RWPE2 (cell line): ENCODE measurements around the gene IQGAP3.
A peak's percentile ranks its signal among the peaks of the same experiment; 100 is the strongest.

Experiments
- ATAC-seq: fragments of 200-7000 bp; cut with Tn5 transposase; 3 replicates; pipeline ENCODE4 v1.9.1; 2021; ENCODE audit warnings: low read depth
- DNase-seq: peaks from one replicate; pipeline ENCODE4 v3.0.0-alpha.2; 2020; ENCODE audit warnings: low spot score
- H3K27ac ChIP-seq: fragments of 450-650 bp; 2 replicates; pipeline ENCODE4 v1.5.1; 2017; ENCODE audit warnings: mild to moderate bottlenecking; ENCODE audit not compliant: poor library complexity, severe bottlenecking
- H3K27me3 ChIP-seq: fragments of 250-450 bp; sonication (Bioruptor Pico); 2 replicates; pipeline ENCODE4 v1.5.1; 2021; ENCODE audit warnings: mild to moderate bottlenecking, moderate library complexity; ENCODE audit not compliant: insufficient read depth, poor library complexity, severe bottlenecking
- H3K36me3 ChIP-seq: fragments of 250-450 bp; sonication (Bioruptor Pico); 2 replicates; pipeline ENCODE4 v1.5.1; 2020; ENCODE audit warnings: low read depth, mild to moderate bottlenecking, moderate library complexity
- H3K4me1 ChIP-seq: fragments of 250-450 bp; sonication (Bioruptor Pico); 2 replicates; pipeline ENCODE4 v1.5.1; 2021; ENCODE audit warnings: mild to moderate bottlenecking, moderate library complexity; ENCODE audit not compliant: insufficient read depth, poor library complexity, severe bottlenecking
- H3K4me3 ChIP-seq: fragments of 250-450 bp; sonication (Bioruptor Pico); 2 replicates; pipeline ENCODE4 v1.5.1; 2021; ENCODE audit warnings: mild to moderate bottlenecking, moderate library complexity; ENCODE audit not compliant: severe bottlenecking
- H3K9me3 ChIP-seq: fragments of 250-450 bp; sonication (Bioruptor Pico); 2 replicates; pipeline ENCODE4 v1.5.1; 2021; ENCODE audit warnings: mild to moderate bottlenecking, moderate library complexity; ENCODE audit not compliant: severe bottlenecking
- TF ChIP-seq, protein P1 (sequence below): fragments of 450-650 bp; IDR thresholded peaks from one replicate; pipeline ENCODE4 v1.5.1; 2017; ENCODE audit warnings: mild to moderate bottlenecking, moderate library complexity; ENCODE audit not compliant: poor library complexity, severe bottlenecking

The IQGAP3 gene

GRCh38 chr1:156476501-156477298 is 95.7 kb downstream of the IQGAP3 start:
- Histone ChIP-seq H3K9me3 (no peaks in the 10 kb centered on the region), H3K27ac (no peak overlapping the region), H3K4me3 (no peak overlapping the region), H3K4me1 (no peaks in the 10 kb centered on the region), H3K36me3 (peaks cover 92% of the 10 kb centered on the region), H3K27me3 (no peaks in the 10 kb centered on the region)
- DNase-seq, result no peak
- TF ChIP-seq, protein P1, sequence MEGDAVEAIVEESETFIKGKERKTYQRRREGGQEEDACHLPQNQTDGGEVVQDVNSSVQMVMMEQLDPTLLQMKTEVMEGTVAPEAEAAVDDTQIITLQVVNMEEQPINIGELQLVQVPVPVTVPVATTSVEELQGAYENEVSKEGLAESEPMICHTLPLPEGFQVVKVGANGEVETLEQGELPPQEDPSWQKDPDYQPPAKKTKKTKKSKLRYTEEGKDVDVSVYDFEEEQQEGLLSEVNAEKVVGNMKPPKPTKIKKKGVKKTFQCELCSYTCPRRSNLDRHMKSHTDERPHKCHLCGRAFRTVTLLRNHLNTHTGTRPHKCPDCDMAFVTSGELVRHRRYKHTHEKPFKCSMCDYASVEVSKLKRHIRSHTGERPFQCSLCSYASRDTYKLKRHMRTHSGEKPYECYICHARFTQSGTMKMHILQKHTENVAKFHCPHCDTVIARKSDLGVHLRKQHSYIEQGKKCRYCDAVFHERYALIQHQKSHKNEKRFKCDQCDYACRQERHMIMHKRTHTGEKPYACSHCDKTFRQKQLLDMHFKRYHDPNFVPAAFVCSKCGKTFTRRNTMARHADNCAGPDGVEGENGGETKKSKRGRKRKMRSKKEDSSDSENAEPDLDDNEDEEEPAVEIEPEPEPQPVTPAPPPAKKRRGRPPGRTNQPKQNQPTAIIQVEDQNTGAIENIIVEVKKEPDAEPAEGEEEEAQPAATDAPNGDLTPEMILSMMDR, result no peak
- peak; percentile 43; the same call in 2 of the 3 replicates for ATAC-seq

DNA sequence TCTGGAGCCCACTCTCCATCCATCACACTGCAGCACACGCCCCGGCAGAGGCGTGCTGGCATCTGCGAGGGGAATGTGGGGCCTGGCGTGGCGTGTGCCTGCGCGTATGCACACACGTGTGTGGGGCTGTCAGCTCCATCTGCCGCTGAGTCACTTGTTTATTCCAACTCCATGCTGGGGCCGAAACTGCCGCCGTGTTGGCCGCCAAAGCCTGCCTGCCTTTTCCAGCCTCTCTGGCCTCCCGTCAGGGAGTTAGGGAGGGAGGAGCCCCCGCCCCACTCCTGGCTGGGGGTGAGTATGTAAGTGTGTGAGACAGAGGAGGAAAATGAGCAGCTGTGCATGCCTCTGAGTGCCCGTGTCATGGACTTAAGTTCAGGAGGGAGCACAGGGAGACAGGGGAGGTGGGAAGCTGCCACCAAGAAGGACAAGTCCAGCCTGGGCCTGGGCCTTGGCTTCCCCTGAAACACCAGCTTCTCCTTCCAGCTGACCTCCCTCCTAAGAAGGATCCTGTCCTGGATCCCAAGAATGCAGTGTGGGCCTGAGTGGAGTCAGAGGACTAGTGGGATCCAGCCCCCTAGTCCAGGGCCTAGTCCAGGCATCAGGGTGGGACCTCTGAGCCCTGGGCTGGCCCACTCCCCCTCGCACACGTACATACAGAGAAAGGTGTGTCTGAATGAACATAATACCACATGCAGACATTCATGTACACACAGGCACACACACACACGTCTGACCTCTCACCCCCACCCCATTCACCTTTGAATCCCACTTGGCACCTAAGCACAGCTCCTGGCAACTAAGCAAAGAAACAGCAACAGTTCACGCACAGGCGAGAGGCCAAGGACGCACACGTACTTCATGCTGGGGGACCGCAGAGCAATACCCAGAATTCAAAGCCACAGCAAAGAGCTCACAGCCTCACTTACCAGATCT is 96.5 kb downstream of the IQGAP3 start:
- ATAC-seq (no peak), DNase-seq (no peak)
- Histone ChIP-seq H3K4me3 (no peak overlapping the region), H3K27me3 (no peaks in the 10 kb centered on the region), H3K27ac (no peak overlapping the region), H3K9me3 (no peaks in the 10 kb centered on the region), H3K4me1 (no peaks in the 10 kb centered on the region), H3K36me3 (peaks cover 90% of the 10 kb centered on the region)
- TF ChIP-seq, protein P1, result no peak
